GM18511 (cell line): ENCODE data around the gene SEMA6A.

ENCODE experiments used
- ATAC-seq: cut with Tn5 transposase; IDR thresholded peaks from one replicate; pipeline ENCODE4 v1.9.1; 2021; ENCODE audit warnings: mild to moderate bottlenecking, moderate library complexity; ENCODE audit not compliant: unreplicated experiment

Gene SEMA6A

DNA sequence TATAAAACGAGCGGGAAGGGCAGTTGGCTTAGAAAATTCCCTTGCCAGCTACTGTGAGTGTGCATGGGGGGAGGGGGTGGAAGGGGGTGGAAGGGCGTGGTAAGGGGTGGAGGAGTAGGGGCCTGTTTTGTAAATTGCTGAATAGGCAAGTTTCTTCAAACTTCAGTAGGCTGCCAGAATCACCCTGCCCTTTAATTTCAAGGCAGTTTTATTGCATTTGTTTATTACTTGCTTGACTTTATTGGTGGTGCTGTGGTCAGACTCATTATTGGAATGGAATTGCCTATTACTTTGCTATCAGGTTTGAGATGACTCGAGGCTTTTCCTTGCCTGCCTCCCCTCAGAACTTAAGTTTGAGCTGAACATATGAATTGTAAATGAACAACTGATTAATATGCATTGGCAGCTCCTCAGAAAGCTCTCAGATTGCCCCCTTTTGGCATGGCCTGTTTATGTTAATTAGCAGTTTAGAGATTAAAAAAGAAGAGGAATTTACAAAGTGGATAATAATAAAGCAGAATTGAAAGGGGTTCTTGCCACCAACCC is 76.0 kb downstream of the SEMA6A start:
- ATAC-seq: no peak

DNA sequence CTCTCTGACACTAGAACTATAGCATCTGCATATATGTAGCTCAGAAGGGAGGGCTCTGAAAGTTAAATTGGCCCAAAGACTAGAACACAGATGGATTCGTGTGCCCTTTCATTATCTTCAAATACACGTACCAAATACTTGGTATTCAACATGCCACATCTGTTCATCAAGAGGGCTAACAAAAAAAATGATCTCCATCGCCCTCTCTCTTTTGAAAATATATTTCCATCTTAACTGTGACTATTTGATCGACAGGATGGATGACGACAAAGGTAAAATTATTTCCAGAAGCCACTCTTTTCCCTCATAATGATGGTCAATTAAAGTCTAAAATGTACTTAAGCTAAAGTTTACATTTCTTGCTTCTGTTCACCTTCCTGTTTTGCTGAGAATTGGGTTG is 77.0 kb downstream of the SEMA6A start:
- ATAC-seq: no peak

DNA sequence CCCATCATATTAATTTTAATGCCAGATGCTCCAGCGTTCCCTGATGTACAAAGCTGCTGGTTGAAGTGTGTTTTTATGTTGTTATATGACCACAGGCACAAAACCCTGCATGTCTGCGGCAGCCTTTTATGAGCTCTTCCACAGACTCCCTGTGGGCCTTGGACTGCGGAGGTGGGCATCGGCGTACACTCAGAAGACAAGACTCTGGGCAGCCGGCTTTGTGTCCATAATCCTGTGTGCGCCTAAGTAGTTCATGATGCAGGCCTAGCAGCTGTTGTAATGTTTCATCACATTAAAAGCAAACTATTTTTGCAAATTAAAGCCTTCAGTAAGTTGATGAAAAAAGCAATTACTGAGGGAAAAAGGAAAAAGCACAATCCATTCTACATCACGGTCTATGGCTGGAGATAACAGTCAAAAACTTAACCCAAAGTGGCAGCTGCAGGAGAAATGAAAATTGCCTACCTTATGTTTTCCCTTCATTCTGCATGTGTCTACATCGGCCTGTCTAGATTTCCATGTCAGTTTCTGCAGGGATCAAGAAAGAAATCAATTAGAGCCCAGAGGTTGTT is 78.8 kb downstream of the SEMA6A start:
- ATAC-seq: no peak

DNA sequence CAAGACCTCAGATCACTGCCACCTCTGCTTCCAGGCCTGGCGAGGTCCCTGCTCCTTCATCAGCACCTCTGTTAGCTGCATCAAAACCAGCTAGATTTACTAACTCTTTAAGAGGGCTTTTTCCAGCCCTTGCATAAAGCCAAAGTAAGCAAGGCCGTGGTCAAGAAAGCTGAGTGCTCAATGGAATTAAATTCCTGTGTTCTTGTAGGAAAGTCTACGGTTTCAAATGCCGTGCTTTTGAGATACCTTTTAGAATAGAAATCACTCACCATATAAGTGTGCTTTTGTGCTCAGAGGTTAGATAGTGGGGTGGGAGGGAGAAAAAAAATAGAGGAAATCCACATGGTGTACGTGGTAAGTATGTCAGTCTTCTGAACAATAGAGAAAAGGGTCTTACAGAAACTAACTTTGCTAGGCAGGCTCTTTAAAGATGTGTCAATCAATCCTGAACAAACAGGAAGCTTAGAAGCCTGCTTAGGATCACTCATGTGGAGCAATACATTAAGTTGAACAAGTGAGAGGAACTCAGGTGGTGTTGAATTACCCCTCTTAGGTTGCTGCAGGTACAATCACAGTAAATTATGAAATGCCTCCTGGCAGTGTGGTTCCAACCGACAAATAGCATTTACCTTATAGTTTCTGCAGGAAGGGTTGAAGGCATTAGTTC is 79.7 kb downstream of the SEMA6A start:
- no peak for ATAC-seq

DNA sequence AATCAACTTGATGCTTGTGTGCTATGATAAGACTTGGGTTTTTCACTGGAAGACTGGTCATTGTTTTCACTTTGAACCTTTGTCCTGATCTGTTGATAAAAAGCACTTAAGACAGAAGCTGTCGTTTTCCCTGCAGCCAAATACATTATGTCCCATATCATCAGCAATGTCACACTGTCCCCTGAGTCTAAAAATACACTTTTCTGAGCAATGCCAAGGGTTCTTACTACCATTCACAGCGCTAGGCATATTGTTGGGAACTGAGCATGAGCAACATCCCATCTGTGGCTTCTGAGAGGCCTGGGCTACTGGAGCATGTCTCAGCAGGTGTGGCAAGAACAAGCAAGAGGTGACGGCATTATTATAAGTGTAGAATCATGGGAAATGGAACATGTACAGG is 81.8 kb downstream of the SEMA6A start:
- peak; percentile 15 for ATAC-seq

DNA sequence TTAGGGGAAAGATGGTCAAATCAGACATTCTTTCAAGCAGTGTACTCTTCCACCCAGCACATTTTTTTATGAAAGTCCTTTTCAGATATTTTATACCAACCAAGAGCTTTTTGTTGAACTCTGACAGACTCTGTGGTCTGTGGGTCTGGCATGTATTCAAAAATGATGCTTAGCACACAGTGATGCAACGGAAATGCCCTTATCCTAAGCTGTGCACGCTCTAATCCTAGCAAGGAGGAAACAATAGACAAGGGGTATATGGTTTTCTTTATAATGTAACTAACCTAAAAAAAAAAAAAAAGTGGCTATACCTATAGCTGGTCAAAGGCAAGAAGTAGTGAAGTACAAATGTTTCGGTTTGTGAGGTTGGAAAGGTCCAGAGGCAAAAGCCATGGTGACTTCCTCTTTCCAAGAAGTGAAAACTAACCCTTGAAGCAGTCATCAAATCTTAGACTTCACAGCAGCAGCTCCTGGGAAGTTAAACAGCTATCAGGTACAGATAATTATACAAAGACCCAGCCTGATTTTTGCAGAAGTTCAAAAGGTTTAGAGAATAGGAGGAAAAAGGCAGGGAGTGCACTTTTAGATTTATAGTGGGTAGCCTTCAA is 82.5 kb downstream of the SEMA6A start:
- ATAC-seq: peak; percentile 89

DNA sequence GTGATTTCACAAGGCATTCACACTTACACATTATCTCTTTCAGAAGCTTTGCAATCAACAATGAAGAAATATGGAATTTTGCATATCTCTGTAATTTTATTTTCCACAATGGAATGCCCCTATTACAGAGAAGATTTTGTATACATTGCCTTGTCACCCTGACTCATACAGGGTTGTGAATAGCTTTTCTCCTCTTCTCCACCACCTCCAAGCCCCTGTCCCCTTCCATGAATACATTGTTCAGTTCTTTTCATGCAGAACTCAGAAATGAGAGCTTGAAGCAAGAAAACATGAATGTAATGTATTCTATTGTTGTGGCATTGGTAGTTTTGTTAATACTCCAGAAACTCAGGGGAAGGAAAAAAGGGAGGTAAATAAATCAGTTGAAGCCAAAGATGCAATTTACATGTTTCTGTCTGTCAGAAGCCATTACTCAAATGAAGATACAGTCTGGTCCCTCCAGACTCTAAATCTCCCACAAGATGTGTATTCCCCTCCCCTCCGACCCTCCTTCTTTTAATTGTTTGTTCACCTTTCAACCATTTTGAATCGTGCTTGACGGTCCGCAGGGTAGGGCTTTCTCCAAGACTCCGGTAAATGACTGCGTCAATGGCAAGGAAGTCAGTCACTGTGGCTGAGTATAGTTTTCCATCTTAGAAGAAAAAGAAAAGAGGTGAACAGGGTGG is 86.1 kb downstream of the SEMA6A start:
- ATAC-seq: no peak

DNA sequence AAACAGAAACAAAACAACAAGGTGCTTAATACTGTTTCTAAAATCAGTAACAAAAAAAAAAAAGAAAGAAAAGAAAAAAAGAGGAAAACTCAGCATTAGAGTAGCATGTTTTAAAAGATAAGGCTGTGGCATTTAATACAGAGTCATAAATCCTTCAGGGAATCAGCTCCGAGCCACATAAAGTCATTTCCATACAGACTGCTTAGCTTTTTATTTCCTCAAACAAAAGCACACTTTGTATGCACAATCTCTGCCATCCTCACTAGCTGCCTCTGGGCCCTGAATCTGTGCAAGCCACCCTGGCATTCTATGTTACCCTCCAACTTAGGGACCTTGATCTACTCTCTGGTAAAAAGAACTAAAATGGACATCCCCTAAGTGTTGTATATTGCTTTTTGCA is 87.6 kb downstream of the SEMA6A start:
- no peak for ATAC-seq

DNA sequence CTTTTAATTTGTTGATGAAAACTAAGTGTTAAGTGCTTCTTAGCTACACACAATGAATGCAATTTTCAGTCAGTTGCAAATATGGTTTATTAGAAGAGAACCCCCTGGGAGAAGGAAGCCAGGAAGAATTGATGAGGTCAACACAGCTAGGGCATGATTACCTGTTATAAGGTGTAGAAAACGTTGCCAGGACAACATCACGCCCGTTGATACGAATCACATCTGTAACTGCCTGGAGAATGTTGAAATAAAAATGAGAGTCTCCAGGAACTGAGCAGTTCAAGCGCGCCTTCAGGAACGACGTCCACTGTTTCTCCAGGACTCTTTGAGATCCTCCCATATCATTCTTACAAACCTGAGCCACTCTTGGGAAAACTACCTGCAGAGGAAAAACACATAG is 88.0 kb downstream of the SEMA6A start:
- ATAC-seq: no peak

DNA sequence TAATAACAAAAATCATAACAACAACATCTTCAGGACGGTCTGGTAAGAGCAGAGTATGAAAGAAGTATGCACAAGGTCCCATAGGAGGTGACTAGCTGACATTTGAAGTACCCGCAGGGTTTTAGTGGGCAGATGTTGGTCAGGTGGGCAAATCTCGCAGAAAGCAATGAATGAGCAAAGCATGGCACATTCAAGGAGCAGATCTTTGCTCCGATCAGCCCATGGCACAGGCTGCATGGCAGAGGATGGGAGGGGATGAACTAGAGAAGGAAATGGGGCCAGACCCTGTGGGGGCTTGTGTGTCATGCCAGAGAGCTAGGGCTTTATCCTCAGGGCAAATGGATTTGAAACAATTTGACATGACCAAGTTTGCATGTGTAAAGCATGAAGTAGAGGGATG is 90.0 kb downstream of the SEMA6A start:
- ATAC-seq: no peak

DNA sequence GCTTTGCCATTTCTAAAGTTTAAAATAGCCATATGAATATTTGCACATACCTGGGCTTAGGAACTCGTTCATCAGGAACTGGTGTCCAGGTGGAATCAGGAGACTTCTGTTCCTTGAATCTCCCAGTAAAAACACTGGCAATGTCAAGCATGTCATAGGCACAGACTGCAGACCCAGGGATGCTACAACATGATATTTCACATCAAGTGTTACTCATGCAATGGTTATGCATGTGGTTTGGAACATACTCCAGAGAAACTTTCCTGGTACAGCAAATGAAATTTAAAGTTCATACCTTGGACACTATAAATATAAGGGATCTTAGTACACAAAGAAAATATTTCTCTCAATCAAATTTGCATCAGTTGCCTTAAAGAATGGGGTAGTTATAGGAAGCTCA is 92.2 kb downstream of the SEMA6A start:
- ATAC-seq: no peak

DNA sequence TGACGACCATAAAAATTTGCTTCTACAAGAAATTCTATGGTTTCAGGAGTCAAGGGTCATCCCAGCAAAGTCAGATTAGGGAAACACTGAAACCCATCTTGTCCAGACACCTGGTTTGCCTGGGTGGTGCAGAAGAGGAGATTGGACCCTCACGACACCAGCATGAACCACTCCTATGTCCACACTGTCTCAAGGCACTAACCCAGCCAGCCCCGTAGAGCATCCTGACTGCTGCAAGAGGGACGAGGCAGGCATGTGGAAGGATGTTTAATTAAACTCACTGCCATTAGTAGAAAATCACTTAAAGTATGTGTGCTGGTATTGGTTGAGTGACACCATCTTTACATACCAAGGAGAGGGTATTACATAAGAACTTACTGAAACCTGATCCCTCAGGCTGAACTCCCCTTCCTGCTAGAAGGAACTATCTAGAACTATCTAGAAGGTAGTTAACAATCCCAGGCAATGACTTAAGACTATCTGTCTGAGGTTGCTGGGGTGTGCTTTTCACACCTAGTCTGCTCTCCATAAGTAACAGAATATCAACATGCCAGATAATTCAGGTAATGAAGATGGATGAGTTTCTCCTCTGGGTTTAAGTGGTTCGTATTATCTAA is 93.6 kb downstream of the SEMA6A start:
- ATAC-seq: no peak

DNA sequence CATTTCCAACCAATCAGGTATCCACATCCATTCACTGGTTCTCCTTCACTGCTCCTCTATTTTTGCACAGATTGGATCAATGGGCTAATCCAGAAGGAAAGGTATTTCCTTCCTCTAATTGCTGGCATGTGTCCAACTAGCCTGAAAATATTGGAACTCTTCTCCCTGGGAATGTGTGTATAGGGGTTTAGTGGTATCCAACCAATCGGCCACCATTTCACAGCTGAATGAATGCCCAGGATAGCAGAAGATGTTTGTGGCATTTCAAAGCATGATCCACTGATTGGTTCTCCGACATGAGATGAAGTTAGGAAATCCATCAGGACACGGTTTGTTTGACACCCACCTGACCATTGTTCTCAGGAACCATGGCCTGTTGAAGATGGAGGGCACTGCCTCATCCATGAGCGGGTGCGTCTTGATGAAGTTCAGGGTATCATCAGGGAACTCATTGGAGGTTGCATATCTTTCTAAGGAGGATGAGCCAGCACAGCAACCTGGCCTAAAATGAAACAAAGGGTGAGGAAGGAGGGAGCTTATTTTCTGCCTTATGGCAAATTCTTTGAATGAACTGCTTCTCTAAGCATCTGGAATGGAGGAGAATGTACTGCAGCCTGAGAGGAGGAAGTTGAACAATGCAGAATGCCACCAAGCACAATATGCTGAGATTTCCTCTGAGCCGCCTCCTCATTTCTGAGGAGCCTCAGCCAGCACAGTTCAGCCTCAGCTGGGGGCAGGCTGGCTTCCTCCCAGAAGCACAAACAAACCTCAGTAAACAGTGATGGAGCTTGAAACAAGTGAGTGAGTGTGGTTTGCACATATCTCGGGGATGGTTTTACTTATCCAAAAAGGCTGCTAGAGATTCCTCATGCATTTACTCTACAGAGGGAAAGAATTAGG is 94.6 kb downstream of the SEMA6A start:
- ATAC-seq: no peak

DNA sequence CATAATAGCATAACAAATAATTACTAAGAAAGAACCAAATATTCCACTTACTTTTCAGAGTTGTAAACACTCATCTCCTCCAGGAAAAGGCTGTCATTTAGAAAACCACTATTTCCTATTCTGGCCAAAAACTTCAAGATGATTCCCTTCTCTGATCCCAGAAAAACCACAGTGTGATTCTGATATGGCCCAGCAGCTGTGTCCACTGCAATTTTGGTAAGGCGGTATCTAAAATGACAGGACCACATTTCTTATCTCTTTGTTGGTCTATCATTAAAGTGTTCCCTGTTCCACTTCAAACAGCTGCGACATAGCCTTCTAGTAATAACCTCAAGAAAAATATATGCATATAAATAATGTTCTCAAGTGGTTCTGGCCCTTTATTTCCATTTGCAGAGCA is 96.1 kb downstream of the SEMA6A start:
- no peak for ATAC-seq

DNA sequence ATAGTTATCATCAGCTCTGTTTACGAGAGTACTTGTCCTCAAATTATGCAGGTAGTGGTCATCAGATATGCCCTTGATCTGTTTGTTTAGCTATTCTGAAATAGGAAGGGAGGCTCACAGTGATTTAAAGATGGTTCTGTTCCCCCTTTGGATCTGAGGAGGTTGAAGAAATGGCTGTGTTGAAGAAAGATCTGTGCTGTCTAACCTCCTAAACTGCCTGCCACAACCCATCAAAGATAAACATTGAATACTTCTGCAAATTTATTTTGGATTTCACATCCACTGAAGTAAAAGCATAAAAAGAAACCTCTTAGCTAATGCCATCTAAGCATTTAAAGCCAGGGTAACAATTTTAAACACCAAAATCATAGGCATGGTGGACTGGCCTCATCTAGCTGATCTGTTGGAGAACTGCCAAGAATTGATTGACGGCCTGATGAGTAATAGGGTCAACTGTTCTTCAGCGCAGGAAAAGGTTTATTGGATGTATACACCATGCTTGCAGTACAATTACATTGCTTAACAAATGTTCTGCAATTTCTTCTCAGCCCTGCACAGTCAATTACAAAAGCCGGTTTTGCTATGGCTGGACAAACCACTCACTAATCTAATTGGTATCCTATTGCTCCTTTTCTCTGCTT is 97.6 kb downstream of the SEMA6A start:
- no peak for ATAC-seq

DNA sequence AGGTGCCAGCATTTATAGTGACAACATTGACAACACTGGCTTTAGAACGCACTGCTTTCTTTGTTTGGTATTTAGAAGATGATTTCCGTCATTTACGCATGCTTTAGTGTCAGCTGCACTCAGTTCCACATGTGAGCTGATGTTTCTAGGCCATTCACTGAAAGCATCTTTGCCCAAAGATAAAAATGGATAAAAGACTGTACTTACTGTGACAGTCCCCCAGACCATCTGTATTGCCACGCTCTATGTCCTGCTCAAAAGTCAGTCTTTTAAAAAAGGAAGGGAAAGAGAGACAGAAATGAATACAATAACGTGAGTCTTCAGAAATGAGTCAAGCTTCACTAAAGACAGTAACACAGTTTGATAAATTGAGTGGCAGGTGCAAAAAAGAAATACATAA is 99.3 kb downstream of the SEMA6A start:
- peak; percentile 80 for ATAC-seq

DNA sequence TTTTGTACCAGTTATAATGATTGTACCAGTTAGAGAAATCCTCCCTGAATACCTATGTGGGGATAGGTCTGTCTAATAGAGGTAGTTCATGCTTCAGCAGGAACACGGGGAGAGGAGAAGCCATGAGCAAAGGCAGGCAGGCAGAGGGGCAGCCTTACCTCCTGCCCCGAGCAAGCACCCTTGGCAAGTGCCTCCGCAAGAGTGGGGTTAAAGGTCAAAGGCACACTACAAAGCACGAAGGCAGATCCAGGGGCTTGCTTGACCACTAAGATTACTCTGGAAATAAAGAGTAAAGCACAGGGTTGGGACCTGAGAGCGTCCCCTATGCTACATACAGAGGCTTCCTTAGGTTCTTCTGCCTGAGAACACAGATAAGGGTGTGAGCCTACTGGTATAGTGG is 100.9 kb downstream of the SEMA6A start:
- ATAC-seq: no peak

DNA sequence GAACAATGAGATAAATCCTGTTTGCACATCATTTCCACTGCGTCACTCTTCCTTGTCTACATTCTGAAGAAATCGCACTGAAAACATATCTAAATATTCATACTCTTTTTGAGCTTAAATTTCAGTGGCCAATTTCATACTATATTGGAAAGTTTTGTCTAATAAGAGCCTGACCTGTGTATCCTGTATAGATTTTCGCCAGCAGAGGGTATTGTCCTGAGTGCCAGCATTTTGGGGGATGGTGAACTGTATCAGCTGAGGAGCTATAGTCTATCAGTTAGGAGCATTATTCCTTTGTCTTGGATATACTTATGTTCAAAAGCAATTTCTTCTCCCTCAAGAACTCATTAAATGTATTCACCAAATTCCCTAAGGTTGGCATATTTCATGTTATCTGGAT is 102.3 kb downstream of the SEMA6A start:
- ATAC-seq: no peak

DNA sequence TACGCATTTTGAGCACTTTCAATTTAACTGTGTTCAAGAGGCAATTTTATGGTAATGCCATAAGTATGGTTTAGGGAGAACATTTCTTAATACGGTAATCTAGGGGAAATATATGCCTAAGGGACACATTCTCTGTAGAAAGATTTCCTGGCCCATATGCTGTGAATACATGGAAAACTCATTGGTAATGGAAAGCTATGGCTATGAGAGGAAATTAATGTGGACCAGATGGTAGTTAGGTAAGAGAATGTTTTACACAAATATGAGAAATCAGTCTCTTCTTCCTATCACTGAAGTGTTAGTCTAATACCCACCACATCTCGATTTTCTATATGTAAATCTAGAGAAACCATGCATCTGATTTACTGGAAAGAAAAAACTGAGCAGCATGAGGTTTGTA is 105.0 kb downstream of the SEMA6A start:
- no peak for ATAC-seq

DNA sequence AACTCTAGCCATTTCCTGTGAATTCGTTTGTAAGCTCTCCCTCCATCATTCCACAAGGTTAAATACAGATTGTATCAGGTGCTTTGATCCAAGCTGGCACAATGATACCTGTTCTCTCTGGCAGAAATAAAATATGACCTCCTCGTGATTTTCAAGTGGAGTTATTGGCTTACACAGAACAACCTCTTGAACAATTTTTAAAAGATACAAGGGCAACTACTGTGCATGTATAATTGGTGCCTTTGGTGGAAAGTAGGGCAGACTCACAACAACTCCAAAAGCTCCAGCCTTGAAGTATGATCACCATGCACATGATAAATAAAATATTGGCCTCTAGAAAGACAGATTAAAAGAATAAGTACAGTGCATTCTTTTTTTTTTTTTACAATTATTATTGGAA is 106.0 kb downstream of the SEMA6A start:
- no peak for ATAC-seq
